GM18909 (cell line): ENCODE measurements around the gene ANXA4.

Experiments
- ATAC-seq: cut with Tn5 transposase; IDR thresholded peaks from one replicate; pipeline ENCODE4 v1.9.1; 2021; ENCODE audit warnings: mild to moderate bottlenecking; ENCODE audit not compliant: unreplicated experiment, poor library complexity

Gene ANXA4

DNA sequence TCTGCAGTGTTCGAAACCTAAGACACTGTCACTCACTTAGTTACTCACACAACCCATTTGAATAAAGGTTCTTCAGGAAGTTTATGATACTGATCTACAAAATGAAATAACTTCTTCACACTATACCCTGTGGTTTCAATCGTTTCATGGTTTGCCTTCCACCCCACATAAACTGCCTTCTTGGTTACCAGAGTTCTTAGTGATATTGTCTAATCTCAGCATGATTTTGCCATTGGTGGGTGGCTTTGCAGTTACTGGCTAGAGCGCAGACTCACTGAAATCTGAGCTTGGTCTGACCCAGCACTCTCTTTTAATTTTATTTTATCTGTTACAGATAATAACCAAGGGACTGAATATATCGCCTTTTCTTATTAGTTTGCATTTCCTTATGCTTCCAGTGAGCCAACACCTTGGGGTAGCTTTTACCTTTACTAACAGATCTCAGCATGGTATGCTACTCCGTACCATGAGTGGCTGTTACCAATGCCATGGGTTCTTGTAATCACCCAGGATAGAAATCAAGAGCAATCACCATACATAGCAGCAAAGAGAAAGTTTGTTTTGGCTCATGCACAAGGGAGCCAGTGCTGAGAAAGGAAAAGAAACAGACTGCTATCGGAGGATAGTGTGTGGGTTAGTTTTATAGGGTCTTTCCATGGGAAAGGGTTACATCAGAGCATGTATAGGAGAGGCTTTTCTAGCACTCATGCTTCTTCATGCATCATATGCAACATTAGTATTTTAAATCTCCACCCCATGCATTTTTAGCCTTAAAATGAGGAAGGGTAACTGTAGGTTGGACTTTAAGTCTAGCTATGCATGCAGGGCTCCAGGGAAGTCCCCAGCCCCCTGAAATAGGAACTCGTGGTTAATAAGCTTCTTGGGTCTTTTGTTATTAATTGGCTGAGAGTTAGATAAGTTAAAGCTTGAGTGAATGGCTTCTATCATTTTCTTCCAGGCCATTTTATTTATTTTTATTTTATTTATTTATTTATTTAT is 33.3 kb downstream of the ANXA4 start:
- peak; percentile 58 for ATAC-seq

DNA sequence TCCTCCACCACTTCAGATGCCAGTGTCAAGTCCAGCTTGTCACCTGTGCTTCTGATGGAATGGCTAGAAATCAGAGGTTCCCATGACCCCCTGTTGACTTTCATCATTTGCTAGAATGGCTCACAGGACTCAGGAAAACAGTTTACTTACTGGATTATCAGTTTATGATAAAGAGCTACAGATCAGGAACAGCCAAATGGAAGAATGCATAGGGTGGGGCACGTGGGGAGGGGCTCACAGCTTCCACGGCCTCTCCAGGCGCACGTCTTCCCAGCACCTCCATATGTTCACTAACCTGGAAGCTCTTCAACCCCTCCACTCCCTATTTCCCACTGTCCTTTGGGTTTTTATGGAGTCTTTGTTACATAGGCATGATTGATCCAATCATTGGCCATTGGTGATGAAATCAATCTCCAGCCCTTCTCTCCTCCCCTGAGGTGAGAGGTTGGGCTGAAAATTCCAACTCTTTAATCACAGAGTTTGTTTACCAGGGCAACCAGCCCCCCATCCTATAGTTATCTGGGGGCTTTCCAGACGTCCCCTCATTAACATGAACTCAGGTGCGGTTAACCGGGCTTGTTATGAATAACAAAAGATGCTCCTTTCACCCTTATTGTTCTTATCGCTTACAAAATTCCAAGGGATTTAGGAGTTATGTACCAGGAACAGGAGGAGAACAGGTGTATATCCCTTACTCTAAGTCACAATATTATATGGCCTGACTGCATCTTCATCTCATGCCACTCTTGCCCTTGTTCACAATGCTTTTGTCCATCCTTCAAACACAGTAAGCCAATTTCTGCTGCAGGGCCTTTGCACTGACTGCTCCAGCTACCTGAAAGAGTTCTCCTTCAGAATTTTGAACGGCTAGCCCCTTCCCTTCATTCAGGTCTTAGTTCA is 35.2 kb downstream of the ANXA4 start:
- no peak for ATAC-seq

DNA sequence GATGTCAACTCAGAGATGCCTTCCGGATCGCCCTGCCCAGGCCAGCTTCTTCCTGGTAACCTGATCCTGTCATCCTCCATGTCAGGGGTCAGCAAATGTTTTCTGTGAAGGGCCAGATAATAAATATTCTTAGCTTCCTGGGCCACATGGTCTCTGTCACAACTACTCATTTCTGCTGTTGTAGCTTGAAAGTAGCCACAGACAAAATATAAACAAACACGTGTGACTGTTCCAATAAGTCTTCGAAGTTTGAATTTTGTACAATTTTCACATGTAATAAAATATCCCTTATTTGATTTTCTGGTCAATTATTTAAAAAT is 35.8 kb downstream of the ANXA4 start:
- no peak for ATAC-seq

DNA sequence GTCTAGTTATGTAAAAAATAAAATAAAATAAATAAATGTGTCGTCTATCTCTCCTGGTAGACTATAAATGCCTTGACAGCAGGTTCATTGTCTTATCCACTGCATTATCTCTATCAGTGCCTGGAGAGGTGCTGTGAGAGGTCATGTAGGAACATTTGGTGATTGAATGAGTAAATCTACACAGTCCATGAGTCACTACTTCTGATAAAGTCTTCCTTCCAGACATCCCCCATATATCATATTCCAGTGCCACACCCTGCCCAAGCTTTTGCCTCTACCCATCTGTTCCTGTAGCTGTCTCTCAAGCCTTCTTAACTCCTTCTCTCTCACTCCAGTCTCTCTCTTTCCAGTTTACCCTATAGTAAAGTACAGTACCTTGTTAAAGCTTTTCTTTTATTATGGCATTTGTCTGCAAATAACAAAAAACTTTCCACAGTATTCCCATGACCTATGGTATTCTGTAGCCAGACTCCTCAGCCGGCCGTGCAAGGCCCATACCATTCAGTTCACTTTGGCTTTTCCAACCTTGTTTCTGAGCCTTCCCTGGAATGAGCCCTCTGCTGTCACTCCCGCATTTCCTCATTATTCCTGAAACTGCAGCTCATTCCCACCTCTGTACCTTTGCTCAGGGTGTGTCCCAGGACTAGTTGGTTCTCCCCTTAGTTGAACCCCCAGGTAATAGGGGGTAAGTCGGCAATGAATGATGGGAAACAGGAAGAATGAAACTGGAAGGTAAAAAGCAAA is 37.5 kb downstream of the ANXA4 start:
- ATAC-seq, result no peak

DNA sequence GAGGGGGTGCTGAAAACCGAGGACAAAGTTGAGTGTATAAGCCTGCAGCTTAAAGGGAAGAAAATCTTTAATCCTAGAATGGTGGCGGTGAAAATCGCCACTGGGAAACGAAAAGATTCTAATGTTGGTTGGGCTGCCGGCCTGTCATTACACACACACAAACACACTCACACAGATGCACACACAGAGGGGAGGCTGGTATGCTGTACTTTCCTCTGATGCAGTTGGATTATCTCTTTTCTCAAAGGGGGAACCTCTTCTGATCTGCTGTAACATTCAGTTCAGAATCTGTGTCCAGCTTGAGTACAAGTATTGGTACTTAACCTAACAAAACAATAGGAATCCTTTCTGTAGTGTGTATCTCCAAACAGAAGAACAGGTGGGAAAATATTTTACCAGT is 39.0 kb downstream of the ANXA4 start:
- peak; percentile 27 for ATAC-seq

DNA sequence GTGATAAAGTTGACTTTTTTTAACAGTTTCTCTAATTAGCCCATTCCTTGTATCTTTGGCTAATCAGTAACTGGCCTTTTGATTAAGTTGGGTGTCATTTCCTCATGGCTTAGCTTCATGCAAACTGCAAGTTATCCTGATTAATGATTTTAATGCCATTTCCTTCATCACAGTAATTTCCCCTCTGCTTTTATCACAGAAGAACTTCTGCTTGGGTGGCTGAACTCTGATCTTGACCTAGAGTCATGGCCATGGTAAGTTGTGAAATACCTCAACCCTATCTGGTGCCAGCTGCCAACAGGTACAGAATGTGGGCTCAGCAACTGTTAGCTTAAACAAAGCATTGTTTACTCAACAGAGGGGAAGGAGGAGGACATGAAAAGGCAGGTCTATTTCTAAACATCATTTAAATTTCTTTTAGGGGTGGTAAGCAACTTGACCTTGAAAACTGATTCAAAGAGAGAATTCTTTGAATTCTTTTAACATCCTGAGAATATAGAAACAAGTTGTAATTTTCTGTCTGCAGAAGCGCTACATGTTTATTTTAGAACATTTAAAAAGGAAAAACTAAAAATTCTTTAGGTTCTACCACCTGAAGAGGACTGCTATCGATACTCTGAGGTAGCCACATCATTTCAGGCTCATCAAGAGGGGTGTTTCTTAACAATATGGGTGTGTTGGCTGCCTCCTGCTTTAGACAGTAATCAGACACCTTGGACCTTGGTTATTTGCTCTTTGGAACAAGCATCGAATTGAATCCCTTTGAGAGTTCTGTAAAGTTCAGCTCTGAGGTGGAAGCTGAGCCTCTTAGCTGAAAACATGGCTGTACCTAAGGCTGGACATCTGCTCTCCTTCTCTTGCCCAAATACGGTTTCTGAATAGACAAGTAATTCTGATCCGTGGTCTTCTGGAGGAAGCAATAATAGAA is 39.7 kb downstream of the ANXA4 start:
- peak; percentile 83 for ATAC-seq

DNA sequence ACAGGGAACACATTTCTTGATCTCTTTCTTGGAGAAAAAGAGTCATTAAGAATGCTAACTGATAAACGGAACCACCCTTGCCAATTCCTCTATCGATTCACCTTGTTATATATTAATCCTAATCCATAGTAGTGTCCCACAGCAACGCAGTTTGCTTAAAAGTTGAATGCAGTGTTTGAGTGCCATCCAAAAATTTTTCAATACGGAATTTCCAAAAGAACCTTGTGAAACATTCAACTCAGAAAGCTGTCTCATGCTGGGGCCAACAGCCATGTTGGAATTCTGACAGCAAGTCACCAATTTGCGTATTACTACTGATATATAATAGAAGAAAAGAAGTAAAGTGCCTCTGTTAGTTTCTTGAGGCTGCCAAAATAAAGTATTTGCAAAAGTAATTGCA is 42.3 kb downstream of the ANXA4 start:
- ATAC-seq, result no peak

DNA sequence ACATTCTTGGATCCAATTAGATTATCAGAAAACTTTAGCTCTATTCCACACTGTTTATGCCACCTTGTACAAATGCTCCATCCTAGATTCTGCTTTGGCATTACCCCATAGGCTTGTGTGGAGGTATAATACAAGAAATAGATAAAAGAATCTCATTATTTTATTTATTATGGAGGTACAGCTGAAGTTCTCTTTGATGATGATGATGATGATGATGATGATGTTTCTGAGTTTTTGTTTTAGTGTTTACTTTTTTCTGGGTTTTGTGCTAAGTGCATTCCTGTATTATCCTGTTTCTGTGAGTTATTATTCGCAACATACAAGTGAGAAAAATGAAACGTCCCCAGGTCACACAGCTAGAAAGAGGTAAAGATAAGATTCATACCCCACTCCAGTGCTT is 43.4 kb downstream of the ANXA4 start:
- no peak for ATAC-seq

DNA sequence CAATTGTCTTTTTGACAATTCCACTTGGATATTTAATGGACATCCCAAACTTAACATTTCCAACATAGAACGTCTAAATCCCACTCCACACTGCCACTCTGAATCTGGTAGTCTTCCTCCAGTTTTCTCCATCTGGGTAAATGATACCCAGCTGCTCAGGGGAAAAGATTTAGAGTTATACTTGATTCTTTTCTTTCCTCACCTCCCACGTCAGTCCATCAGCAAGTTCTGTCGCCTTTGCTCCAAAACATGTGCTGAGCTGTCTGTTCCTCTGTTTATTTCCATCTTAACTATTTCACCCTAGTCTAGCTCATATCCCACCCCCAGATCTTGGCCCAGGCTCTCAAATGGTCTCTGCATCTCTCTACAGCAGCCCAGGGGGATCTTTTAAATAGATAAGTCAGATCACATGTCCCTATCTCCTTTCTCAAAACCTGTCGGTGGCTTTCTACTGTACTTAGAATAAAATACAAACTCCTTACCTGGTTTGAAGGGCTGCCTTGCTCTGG is 44.2 kb downstream of the ANXA4 start:
- no peak for ATAC-seq

DNA sequence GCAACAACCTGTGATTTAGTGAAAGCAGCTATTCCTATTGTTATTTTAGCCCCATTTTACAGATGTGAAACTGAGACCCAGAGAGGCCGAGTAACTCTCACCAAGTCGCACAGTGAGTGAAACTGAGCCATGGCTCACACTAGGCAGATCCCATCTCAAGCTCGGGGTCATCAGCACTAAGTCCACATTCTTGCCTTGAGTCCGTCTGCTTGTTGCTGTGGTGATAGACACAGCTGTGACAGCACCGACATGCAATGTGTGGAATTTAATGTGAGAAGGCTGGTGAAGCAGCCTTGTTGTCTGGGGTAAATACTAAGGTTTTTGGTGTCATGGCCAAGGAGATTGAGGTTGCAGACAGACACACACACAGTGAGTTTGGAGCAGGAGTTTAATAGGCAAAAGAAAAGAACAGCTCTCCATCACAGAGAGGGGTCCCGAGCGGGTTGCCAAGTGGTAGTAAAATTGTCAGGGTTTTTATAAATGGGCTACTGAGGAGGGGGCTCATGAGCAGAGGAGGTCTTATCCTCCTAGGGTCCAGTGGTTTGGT is 47.3 kb downstream of the ANXA4 start:
- peak; percentile 35 for ATAC-seq

DNA sequence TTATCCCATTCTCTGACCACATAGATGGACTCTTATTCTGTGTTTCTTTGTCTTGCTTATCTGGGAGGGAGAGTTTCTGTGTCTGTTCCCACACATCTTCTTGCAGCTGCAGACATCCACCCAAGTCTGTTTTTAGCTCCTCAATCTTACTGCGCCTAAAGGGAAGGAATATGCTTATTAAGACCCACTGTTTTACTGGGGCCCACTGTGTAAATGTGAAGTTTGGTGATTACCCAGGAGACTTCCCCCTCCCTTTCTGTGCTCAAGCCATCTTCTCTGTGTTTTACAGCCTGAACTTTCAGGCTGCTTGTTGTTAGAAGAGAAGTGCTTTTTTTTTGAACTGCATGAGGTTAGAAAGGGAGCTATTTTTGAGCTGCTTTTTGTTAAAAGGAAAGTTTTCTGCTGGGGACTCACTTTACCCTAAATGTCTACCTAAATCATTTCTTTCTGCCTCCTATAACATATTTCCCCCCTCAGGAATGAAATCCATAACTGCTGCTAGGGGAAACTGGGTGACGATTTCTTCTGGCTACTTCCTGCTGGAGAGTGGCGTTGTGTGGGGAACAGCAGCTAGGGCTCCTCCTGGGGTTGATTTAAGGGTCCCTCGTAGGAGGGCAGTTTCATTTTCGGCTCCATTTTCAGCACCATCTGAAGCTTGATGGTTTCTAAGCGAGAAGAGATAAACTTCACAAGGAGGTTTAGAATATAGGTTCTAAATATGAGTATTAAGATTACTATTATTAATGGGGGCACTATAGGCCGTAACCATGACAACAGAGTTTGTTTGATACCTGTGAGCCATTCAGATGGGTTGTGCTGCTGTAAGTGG is 48.1 kb downstream of the ANXA4 start:
- ATAC-seq, result peak; percentile 56

DNA sequence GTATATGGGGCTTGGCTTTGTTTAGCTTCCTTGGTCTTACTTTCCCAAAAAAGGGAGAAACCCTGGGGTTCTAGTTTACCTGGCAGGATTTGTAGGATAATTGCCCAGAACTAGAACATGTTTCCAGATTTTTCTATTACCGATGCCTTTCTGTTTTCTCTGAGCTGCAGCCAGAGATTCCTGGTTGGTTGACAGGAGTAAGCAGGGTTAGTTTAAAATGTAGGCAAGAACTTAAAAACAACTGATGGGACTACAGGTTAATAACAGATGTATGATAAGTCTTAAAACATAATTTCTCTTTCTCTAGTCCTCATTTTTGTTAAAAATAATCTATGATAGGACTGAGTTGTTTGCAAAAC is 48.6 kb downstream of the ANXA4 start:
- no peak for ATAC-seq

DNA sequence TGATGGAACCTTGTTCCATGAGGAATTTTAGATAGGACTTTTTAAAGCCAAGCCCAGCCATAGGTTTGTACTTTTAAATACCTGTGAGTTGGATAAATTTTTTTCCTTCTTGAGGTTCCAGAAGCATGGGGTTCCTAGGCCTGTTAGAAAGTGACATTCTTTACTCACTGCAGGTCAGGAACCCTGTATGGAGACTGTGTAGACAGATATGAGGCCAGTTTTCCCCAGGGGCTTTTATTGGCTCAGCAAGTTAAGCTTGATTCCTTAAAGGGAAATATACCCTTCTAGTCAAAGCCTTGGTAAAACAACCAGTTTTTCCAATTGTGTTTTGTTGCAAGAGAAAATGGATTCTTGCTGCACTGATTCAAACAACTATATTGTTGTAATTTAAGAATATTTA is 49.1 kb downstream of the ANXA4 start:
- ATAC-seq, result no peak

DNA sequence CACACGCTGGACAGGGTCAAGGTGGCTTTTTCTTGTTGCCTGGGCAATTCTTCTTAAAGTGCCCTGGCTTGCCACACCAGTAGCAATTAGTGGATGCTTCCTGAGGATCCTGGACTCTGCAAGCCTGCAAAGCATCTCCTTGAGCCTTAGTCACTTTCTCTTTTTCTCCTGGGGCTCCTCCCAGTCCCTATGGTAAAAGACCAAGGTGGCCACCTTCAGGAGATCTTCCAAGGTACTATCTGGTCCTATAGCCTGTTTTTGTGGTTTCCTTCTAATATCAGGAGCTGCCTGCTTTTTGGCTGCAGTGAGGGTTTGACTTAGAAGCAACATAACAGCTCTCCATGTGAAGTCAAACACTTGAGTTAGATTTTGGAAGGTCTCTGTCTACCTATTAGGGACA is 54.2 kb downstream of the ANXA4 start:
- no peak for ATAC-seq

DNA sequence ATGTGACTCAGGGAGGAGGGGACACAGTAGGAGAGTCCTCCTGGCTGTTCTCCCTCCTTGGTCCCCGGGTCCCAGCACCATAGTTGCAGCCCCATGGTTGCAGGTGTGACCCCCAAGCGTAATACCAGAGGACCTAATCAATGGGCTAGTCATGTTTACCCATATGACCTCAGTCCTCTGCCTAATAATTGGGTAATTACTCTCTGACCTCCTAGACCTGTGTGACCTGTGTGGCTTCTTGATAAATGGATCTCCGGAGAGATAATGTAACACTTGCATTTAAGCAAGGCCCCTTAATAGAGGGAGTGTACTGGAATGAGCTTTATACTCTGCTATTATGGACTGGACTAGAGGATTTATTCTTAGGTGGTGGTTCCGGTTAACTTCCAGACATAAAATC is 55.3 kb downstream of the ANXA4 start:
- ATAC-seq, result no peak

DNA sequence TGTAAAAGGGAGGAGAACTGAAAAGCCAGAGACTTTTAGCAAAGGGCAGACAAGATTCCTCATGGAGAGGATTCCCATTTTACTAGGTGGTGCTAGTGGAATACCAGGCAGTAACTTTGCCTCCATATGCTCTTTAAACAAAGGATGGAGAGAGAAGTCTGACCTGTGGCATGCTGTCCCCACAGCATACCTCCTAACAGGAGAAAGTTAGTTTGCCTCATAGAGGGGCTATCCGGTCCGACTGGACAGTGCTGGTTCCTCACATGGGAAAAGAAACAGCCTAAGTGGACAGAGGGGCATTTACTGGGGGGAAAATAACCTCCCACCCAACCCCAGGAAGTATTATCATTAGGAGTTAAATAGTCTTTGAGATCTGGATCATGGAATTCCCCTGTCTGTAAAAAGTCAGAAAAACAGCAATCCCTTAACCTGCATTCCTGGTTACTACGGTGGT is 55.9 kb downstream of the ANXA4 start:
- no peak for ATAC-seq

DNA sequence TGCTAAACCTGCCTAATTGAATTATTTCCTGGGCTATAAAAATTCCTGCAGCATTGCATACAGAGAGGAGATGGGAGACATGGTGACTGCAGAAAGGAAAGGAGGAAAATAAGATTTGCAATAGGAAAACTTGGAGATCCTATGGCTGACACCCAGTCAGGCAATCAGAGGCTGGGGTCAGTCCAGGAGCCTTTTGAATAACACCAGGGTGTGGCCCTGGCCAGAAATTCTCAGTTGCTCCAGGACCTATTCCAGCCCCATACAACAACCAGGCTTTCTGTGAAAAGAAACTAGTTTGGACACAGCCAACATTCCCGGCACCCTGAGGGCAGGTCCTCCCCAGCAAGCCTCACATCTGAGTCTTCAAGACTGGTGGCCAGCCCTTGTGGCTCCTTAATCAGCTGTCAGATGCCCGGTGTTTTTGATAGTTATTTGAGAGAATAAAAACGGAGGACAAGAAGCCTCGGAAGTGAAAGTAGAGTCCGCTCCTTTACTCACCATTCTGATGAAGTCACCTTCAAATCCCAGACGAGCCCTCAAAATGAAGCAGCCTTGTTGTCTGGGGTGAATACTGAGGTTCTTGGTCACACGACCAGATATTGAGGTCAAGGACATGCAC is 56.5 kb downstream of the ANXA4 start:
- peak; percentile 20 for ATAC-seq
